ENCODE results near the gene SPACDR. TPM values are rescaled to one million over a fixed set of nuclear protein-coding genes. Genes with fewer than 3 reads are reported as not detected.

SPACDR gene
- total RNA-seq, 2 donors from 2014 or later = 0.54 to 0.74 TPM

DNA sequence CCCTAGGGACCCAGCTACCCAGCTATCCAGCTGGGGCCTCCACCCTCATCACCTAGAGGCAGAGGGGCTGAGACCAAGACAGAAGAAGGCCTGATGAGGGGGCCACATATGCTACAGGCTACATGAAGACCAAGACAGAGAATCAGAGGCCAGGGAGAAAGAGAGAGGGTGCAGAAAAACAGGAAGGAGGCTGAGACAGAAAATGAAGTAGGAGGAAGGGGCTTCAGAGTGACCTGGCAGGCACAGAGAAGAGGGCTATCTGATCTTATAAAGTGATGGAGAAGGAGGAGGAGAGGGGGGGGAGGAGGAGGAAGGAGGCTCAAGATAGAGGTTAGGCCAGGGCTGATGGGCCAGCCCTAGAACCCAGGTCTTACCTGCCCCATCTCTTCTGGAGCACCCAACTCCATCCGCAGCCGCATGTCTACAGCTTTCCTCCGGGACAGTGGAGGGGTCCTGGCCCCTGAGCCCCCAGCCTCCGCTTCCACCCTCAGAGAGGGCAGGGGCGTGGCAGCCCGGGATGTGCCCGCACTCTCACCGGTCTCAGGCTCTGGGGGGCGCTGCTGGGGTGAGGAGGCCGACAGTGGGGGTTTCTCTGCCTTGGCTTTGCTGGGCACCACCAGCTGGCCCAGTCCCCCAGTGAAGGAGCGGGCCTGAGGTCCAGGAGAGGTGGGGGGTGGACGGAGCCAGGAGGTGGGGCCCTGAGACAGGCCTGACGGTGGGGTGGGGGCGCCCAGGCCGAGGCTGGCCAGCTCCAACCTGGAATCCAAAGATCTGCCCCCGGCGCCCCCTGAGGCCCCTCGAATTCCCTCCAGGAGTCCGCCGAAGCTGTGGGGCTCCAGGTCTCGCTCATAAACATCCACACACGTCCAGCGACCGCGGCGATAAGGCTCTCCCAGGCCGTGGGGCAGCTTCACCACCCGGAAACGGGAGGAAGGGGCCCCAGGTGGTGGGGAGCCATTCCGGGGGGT, 13.1 kb upstream of the SPACDR start:
- Histone ChIP-seq H3K27ac (peak overlapping the region; percentile 39), H3K36me3 (peaks cover 7% of the 10 kb centered on the region), H3K9me3 (no peaks in the 10 kb centered on the region), H3K4me3 (peak overlapping the region; percentile 83), H3K27me3 (no peaks in the 10 kb centered on the region), H3K4me1 (peaks cover 20% of the 10 kb centered on the region), H3K9ac (ENCODE audit: low read depth in 2 of 2, low read length in 2 of 2) (peak overlapping the region; percentile 72 to 97)
- DNase-seq = peak; percentile 64
- TF ChIP-seq, protein P1, sequence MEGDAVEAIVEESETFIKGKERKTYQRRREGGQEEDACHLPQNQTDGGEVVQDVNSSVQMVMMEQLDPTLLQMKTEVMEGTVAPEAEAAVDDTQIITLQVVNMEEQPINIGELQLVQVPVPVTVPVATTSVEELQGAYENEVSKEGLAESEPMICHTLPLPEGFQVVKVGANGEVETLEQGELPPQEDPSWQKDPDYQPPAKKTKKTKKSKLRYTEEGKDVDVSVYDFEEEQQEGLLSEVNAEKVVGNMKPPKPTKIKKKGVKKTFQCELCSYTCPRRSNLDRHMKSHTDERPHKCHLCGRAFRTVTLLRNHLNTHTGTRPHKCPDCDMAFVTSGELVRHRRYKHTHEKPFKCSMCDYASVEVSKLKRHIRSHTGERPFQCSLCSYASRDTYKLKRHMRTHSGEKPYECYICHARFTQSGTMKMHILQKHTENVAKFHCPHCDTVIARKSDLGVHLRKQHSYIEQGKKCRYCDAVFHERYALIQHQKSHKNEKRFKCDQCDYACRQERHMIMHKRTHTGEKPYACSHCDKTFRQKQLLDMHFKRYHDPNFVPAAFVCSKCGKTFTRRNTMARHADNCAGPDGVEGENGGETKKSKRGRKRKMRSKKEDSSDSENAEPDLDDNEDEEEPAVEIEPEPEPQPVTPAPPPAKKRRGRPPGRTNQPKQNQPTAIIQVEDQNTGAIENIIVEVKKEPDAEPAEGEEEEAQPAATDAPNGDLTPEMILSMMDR (IDR thresholded peaks at IDR 0.05) = peak; percentile 18
- intact Hi-C loops (cut with DNase I) = no loop called here

DNA sequence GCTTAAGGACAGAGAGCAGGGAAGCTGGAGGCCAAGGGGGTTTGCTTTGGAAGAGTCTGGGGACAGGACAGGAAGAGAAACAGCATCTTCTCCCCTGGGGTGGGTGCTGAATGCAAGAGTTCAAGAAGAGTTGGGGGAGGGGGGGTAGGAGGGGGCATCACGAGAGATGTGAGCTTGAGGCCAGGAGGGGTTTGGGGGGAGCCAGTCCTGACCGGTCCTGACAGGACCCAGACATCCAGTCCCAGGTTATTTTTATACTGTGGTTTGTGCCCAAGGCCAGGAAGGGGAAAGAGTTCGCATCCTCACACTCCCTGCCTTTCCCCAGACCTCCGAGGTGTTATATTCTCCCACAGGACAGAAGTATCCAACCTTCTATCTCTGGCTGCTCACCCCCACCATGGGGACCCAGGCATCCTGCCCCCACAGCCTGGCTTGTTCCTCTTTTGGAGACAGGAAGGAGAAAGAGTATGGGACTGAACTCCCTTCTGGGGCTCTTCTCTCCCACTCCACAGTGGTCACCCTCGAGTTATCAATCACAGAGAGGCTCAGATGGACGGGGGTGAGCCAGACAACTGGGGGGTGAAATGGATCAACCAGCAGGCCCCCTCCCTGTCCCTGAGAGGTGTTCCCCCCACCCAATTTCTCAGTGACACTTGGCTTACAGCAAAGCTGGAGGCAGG, 12.2 kb upstream of the SPACDR start:
- Histone ChIP-seq H3K27me3 (no peaks in the 10 kb centered on the region), H3K27ac (no peak overlapping the region), H3K36me3 (peaks cover 7% of the 10 kb centered on the region), H3K9me3 (no peaks in the 10 kb centered on the region), H3K4me1 (peaks cover 20% of the 10 kb centered on the region), H3K9ac (ENCODE audit: low read depth in 2 of 2, low read length in 2 of 2) (peak overlapping the region; percentile 50 to 97), H3K4me3 (peak overlapping the region; percentile 83)
- no peak for DNase-seq
- intact Hi-C loops (cut with DNase I) = no loop called here
- TF ChIP-seq, protein P1 (IDR thresholded peaks at IDR 0.05) = no peak

DNA sequence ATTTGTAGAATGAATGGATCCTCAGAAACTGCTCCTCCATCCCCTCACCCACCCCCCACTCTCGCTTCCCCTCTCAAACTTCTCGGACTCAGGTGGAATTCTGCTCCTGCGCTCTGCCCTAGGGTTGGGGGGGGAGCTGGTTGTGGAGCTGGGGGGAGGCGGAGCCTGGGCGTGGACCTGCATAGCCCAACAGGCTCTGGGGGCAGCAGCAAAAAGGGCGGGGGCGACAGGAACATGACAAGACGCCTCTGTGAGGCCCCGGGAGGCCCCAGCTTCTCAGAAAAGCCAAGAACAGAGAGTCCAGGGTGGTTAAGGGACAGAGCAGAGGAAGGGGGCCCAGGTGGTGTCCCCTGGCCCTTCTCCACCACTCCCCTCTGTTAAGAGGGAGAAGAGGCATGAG, 11.5 kb upstream of the SPACDR start:
- peak overlapping the region in 1 of 2 donors; percentile 50 for H3K9ac ChIP-seq (ENCODE audit: low read depth in 2 of 2, low read length in 2 of 2)

DNA sequence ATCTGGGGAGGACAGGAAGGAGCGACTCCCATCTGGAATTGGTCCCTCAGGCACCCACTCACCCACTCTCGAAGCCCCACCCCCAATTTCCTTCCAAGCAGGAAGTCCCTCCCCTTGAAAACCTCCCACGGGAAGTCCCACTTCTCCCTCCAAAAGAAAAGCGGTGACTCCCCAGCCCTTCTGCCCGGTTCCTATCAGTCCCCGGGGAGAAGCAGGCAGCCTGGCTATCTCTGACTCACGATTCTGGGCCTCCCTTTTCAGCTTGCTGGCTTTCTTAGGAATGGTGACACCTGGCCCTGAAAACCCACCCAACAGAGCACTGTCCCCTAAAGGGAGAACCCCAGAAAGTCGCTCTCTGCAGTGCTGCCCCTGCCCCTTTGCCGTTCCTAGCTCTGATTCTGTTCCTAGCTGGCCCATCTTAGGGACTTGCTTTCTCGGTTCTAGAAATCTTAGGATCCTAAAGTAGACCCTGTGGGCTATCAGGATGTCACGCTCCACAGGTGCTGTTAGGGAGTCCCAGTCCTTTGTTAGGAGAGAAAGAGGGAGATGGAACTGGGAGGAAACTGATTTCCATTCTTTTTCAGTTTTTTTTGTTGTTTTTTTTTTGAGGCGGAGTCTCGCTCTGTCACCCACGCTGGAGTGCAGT, 8.9 kb upstream of the SPACDR start:
- peaks cover 24% of the 10 kb centered on the region for H3K4me1 ChIP-seq
- DNase-seq = no peak
- peak overlapping the region; percentile 12 for H3K27ac ChIP-seq
- peak overlapping the region in 1 of 2 donors; percentile 2 for H3K9ac ChIP-seq (ENCODE audit: low read depth in 2 of 2, low read length in 2 of 2)
- no peaks in the 10 kb centered on the region for H3K27me3 ChIP-seq
- peaks cover 7% of the 10 kb centered on the region for H3K36me3 ChIP-seq
- intact Hi-C loops (cut with DNase I) = no loop called here
- H3K4me3 ChIP-seq = no peak overlapping the region
- TF ChIP-seq, protein P1 (IDR thresholded peaks at IDR 0.05) = no peak
- no peaks in the 10 kb centered on the region for H3K9me3 ChIP-seq

More for the DNA sequence above, 11.5 kb upstream of the SPACDR start:
- peaks cover 7% of the 10 kb centered on the region for H3K36me3 ChIP-seq
- TF ChIP-seq, protein P1 (IDR thresholded peaks at IDR 0.05) = no peak
- H3K27ac ChIP-seq = no peak overlapping the region
- H3K27me3 ChIP-seq = no peaks in the 10 kb centered on the region
- H3K9me3 ChIP-seq = no peaks in the 10 kb centered on the region
- no peak for DNase-seq
- peaks cover 20% of the 10 kb centered on the region for H3K4me1 ChIP-seq
- intact Hi-C loops (cut with DNase I) = no loop called here
- H3K4me3 ChIP-seq = no peak overlapping the region
